BE2C (cell line): ENCODE data around the gene DDC.
"Not testable (repeated sequence)": the region's sequence is repeated elsewhere in the genome, so short reads cannot be mapped to it uniquely, and the experiment has no call there.

Source experiments
- DNase-seq: peaks from one replicate; pipeline ENCODE4 v3.0.0-alpha.2; 2020
- H3K27me3 ChIP-seq: fragments of 250-450 bp; sonication (Bioruptor Pico); 2 replicates; pipeline ENCODE4 v1.5.1; 2020; ENCODE audit warnings: mild to moderate bottlenecking
- H3K36me3 ChIP-seq: fragments of 250-450 bp; sonication (Bioruptor Pico); 2 replicates; pipeline ENCODE4 v1.5.1; 2020; ENCODE audit warnings: mild to moderate bottlenecking
- H3K4me1 ChIP-seq: fragments of 250-450 bp; sonication (Bioruptor Pico); 2 replicates; pipeline ENCODE4 v1.5.1; 2020
- H3K4me3 ChIP-seq: 2 replicates; pipeline ENCODE4 v1.5.1; 2011; ENCODE audit warnings: low read depth, low read length
- H3K9me3 ChIP-seq: fragments of 250-450 bp; sonication (Bioruptor Pico); 2 replicates; pipeline ENCODE4 v1.5.1; 2020
- CTCF ChIP-seq: IDR thresholded peaks from 2 replicates; pipeline ENCODE4 v1.5.1; 2012; ENCODE audit warnings: mild to moderate bottlenecking, low read depth, low read length

The DDC gene

GRCh38 chr7:50529093-50529862 is 35.9 kb downstream of the DDC start:
- H3K36me3 ChIP-seq, result peaks cover 88% of the 10 kb centered on the region
- TF ChIP-seq CTCF, result no peak
- DNase-seq, result no peak
- peaks cover 33% of the 10 kb centered on the region for H3K4me1 ChIP-seq
- no peaks in the 10 kb centered on the region for H3K27me3 ChIP-seq
- H3K4me3 ChIP-seq, result no peak overlapping the region
- no peaks in the 10 kb centered on the region for H3K9me3 ChIP-seq

GRCh38 chr7:50528266-50529092 is 36.7 kb downstream of the DDC start:
- no peaks in the 10 kb centered on the region for H3K9me3 ChIP-seq
- H3K4me3 ChIP-seq, result no peak overlapping the region
- no peaks in the 10 kb centered on the region for H3K27me3 ChIP-seq
- TF ChIP-seq CTCF, result no peak
- DNase-seq, result no peak
- H3K4me1 ChIP-seq, result peaks cover 25% of the 10 kb centered on the region
- H3K36me3 ChIP-seq, result peaks cover 88% of the 10 kb centered on the region

GRCh38 chr7:50519350-50519749 is 45.9 kb downstream of the DDC start:
- not testable (repeated sequence) for H3K4me1 ChIP-seq, H3K9me3 ChIP-seq, H3K4me3 ChIP-seq, DNase-seq, H3K27me3 ChIP-seq
- peaks cover 64% of the 10 kb centered on the region for H3K36me3 ChIP-seq

- DNase-seq, result no peak
- no peak for TF ChIP-seq CTCF
- H3K4me1 ChIP-seq, result peaks cover 17% of the 10 kb centered on the region
- peaks cover 45% of the 10 kb centered on the region for H3K36me3 ChIP-seq
- no peaks in the 10 kb centered on the region for H3K27me3 ChIP-seq
- H3K9me3 ChIP-seq, result no peaks in the 10 kb centered on the region
- H3K4me3 ChIP-seq, result no peak overlapping the region
Measured at GRCh38 chr7:50513166-50513871, 51.9 kb downstream of the DDC start.

- Histone ChIP-seq H3K9me3 (no peaks in the 10 kb centered on the region), H3K27me3 (no peaks in the 10 kb centered on the region), H3K36me3 (peaks cover 41% of the 10 kb centered on the region), H3K4me1 (peaks cover 22% of the 10 kb centered on the region), H3K4me3 (no peak overlapping the region)
- no peak for DNase-seq
- no peak for TF ChIP-seq CTCF
Measured at GRCh38 chr7:50512384-50512783, 52.8 kb downstream of the DDC start.

- no peak for TF ChIP-seq CTCF
- no peaks in the 10 kb centered on the region for H3K9me3 ChIP-seq
- H3K27me3 ChIP-seq, result no peaks in the 10 kb centered on the region
- no peak for DNase-seq
- peaks cover 51% of the 10 kb centered on the region for H3K4me1 ChIP-seq
- H3K36me3 ChIP-seq, result peaks cover 37% of the 10 kb centered on the region
- no peak overlapping the region for H3K4me3 ChIP-seq
Measured at GRCh38 chr7:50509459-50509858, 55.7 kb downstream of the DDC start.
